GM23248 (cell line): ENCODE measurements around the gene BCL2L12. TPM values are rescaled to one million over a fixed set of nuclear protein-coding genes. Genes with fewer than 3 reads are reported as not detected.

ENCODE experiments used
- DNase-seq: peaks from one replicate; pipeline ENCODE4 v3.0.0-alpha.2; 2015
- H2AFZ ChIP-seq: fragments of 200-600 bp; sonication (generic); 2 replicates; pipeline ENCODE4 v1.6.1; 2016; ENCODE audit warnings: antibody characterized with exemption
- H3F3A ChIP-seq: fragments of 200-600 bp; sonication (generic); 2 replicates; pipeline ENCODE4 v1.6.1; 2016; ENCODE audit warnings: mild to moderate bottlenecking, antibody characterized with exemption, mixed run types; ENCODE audit not compliant: insufficient read depth
- H3K27ac ChIP-seq: fragments of 200-600 bp; sonication (generic); 2 replicates; pipeline ENCODE4 v1.5.1; 2016; ENCODE audit warnings: mild to moderate bottlenecking
- H3K27me3 ChIP-seq: fragments of 200-600 bp; sonication (generic); replicated peaks from 2 replicates; pipeline ENCODE4 v1.6.1; 2016; ENCODE audit warnings: mild to moderate bottlenecking; ENCODE audit not compliant: insufficient read depth
- H3K36me3 ChIP-seq: fragments of 200-600 bp; sonication (generic); 2 replicates; pipeline ENCODE4 v1.6.1; 2016; ENCODE audit warnings: low read depth, mild to moderate bottlenecking
- H3K4me1 ChIP-seq: fragments of 200-600 bp; sonication (generic); 2 replicates; pipeline ENCODE4 v1.6.1; 2016; ENCODE audit warnings: mild to moderate bottlenecking; ENCODE audit not compliant: insufficient read depth
- H3K4me2 ChIP-seq: fragments of 200-600 bp; sonication (generic); one replicate; pipeline ENCODE4 v1.6.1; 2016; ENCODE audit warnings: mild to moderate bottlenecking; ENCODE audit not compliant: unreplicated experiment
- H3K4me3 ChIP-seq: fragments of 200-600 bp; sonication (generic); 2 replicates; pipeline ENCODE4 v1.5.1; 2016; ENCODE audit warnings: mild to moderate bottlenecking
- H3K79me2 ChIP-seq: fragments of 200-600 bp; sonication (generic); 2 replicates; pipeline ENCODE4 v1.6.1; 2016; ENCODE audit warnings: mild to moderate bottlenecking; ENCODE audit not compliant: insufficient read depth
- H3K9ac ChIP-seq: fragments of 200-600 bp; sonication (generic); 2 replicates; pipeline ENCODE4 v1.6.1; 2016; ENCODE audit warnings: mild to moderate bottlenecking
- H3K9me2 ChIP-seq: fragments of 200-600 bp; sonication (generic); 2 replicates; pipeline ENCODE4 v1.6.1; 2016; ENCODE audit warnings: mixed run types, mild to moderate bottlenecking, moderate library complexity; ENCODE audit not compliant: insufficient read depth
- H3K9me3 ChIP-seq: fragments of 200-600 bp; sonication (generic); one replicate; pipeline ENCODE4 v1.6.1; 2017; ENCODE audit warnings: low read depth
- H4K20me1 ChIP-seq: fragments of 200-600 bp; sonication (generic); 2 replicates; pipeline ENCODE4 v1.6.0; 2016; ENCODE audit not compliant: insufficient read depth
- EZH2 ChIP-seq: fragments of 200-600 bp; sonication (generic); IDR thresholded peaks from 2 replicates; pipeline ENCODE4 v1.6.1; 2018; ENCODE audit warnings: antibody characterized with exemption, mild to moderate bottlenecking; ENCODE audit not compliant: insufficient read depth, poor library complexity, severe bottlenecking
- EZH2phosphoT487 ChIP-seq: fragments of 200-600 bp; sonication (generic); IDR thresholded peaks from 2 replicates; pipeline ENCODE4 v1.6.1; 2018; ENCODE audit warnings: antibody characterized with exemption, moderate library complexity, mild to moderate bottlenecking, low read depth; ENCODE audit not compliant: insufficient read depth
- WGBS, 2 experiments: methylation state at CpG; one replicate each; pipeline ENCODE4 v1.1.6; 2015 to 2017; ENCODE audit warnings: low lambda C conversion rate in 2 of 2, low coverage in 1 of 2; ENCODE audit errors: missing lambda C conversion rate in 2 of 2; 5-methylcytosine and 5-hydroxymethylcytosine counted together
- in situ Hi-C: fragments of 300-500 bp; cut with MboI; formaldehyde crosslinking; loops from 2 replicates; pipeline ENCODE4 v1.15.0; 2020
- polyA plus RNA-seq: library from polyadenylated mRNA; unstranded; fragments of >200 nt; fragmentation: Nextera tagmentation; extraction: Ambion mirVana; gene quantifications from 2 replicates; pipeline ENCODE4 v1.2.1, GENCODE V29; 2016
- total RNA-seq: library from RNA; depleted of rRNA; stranded (reverse); fragments of >200 nt; shearing (Covaris generic); gene quantifications from 2 replicates; pipeline ENCODE4 v1.2.3, GENCODE V29; 2014

The BCL2L12 gene
- total and polyA plus RNA-seq, 2 experiments from 2014 or later: 9.5 to 16.6 TPM

- H2AFZ ChIP-seq: no peak overlapping the region
- in situ Hi-C loops: no loop called here
- H3K27ac ChIP-seq: no peak overlapping the region
- H3K4me1 ChIP-seq: no peaks in the 10 kb centered on the region
- peaks cover 5% of the 10 kb centered on the region; the same call in 1 of the 2 replicates for H3F3A ChIP-seq
- H4K20me1 ChIP-seq: no peaks in the 10 kb centered on the region
- no peaks in the 10 kb centered on the region for H3K9me2 ChIP-seq
- H3K36me3 ChIP-seq: peaks cover 5% of the 10 kb centered on the region; the same call in 1 of the 2 replicates
- no peak for TF ChIP-seq EZH2phosphoT487
- TF ChIP-seq EZH2: no peak
- H3K4me3 ChIP-seq: no peak overlapping the region
- no peak overlapping the region for H3K4me2 ChIP-seq
- H3K9me3 ChIP-seq: no peaks in the 10 kb centered on the region
- WGBS, 2 experiments: 84 to 91% methylated on average over 23 of the region's 23 CpGs
- no peaks in the 10 kb centered on the region for H3K27me3 ChIP-seq
- H3K9ac ChIP-seq: no peak overlapping the region
- DNase-seq: no peak
- H3K79me2 ChIP-seq: peaks cover 16% of the 10 kb centered on the region; the same call in 1 of the 2 replicates
These were observed 9.9 kb upstream of the BCL2L12 start for GRCh38 chr19:49655570-49656455.

- Histone ChIP-seq H3F3A (peaks cover 10% of the 10 kb centered on the region), H3K4me2 (no peak overlapping the region), H3K4me3 (no peak overlapping the region), H2AFZ (no peak overlapping the region), H3K36me3 (peaks cover 5% of the 10 kb centered on the region; the same call in 1 of the 2 replicates), H3K9ac (no peak overlapping the region), H3K27me3 (no peaks in the 10 kb centered on the region), H3K9me3 (no peaks in the 10 kb centered on the region), H4K20me1 (no peaks in the 10 kb centered on the region), H3K9me2 (no peaks in the 10 kb centered on the region), H3K79me2 (peaks cover 16% of the 10 kb centered on the region; the same call in 1 of the 2 replicates), H3K4me1 (no peaks in the 10 kb centered on the region), H3K27ac (no peak overlapping the region)
- WGBS, 2 experiments: 90 to 92% methylated on average over 17 of the region's 17 CpGs
- in situ Hi-C loops: no loop called here
- no peak for TF ChIP-seq EZH2phosphoT487
- DNase-seq: no peak
These were observed 9.2 kb upstream of the BCL2L12 start for GRCh38 chr19:49656456-49657109.

GRCh38 chr19:49657493-49658138 is 8.1 kb upstream of the BCL2L12 start:
- no peaks in the 10 kb centered on the region for H3K4me1 ChIP-seq
- H3K36me3 ChIP-seq: peaks cover 5% of the 10 kb centered on the region; the same call in 1 of the 2 replicates
- WGBS, 2 experiments: 86 to 87% methylated on average over 22 of the region's 22 CpGs
- no peak overlapping the region for H3K4me2 ChIP-seq
- TF ChIP-seq EZH2 (no peak), EZH2phosphoT487 (no peak)
- no peaks in the 10 kb centered on the region for H3K27me3 ChIP-seq
- H3F3A ChIP-seq: peaks cover 11% of the 10 kb centered on the region
- H4K20me1 ChIP-seq: no peaks in the 10 kb centered on the region
- H3K4me3 ChIP-seq: no peak overlapping the region
- in situ Hi-C loops: no loop called here
- no peaks in the 10 kb centered on the region for H3K9me3 ChIP-seq
- H3K27ac ChIP-seq: no peak overlapping the region
- no peak overlapping the region for H2AFZ ChIP-seq
- H3K9ac ChIP-seq: no peak overlapping the region
- no peaks in the 10 kb centered on the region for H3K9me2 ChIP-seq
- no peak for DNase-seq
- H3K79me2 ChIP-seq: peaks cover 18% of the 10 kb centered on the region; the same call in 1 of the 2 replicates

- peaks cover 5% of the 10 kb centered on the region; the same call in 1 of the 2 replicates for H3K36me3 ChIP-seq
- no peak overlapping the region for H3K4me3 ChIP-seq
- no peak overlapping the region for H3K4me2 ChIP-seq
- H3K9ac ChIP-seq: no peak overlapping the region
- no peak for TF ChIP-seq EZH2phosphoT487
- TF ChIP-seq EZH2: no peak
- no peaks in the 10 kb centered on the region for H3K27me3 ChIP-seq
- no peaks in the 10 kb centered on the region for H3K4me1 ChIP-seq
- H3F3A ChIP-seq: peaks cover 11% of the 10 kb centered on the region
- no peak for DNase-seq
- 84 to 96% methylated on average over 3 to 11 of the region's 15 CpGs for WGBS, 2 experiments
- no peak overlapping the region for H3K27ac ChIP-seq
- no peaks in the 10 kb centered on the region for H3K9me2 ChIP-seq
- no peak overlapping the region for H2AFZ ChIP-seq
- H3K9me3 ChIP-seq: no peaks in the 10 kb centered on the region
- in situ Hi-C loops: no loop called here
- H4K20me1 ChIP-seq: no peaks in the 10 kb centered on the region
- peaks cover 23% of the 10 kb centered on the region for H3K79me2 ChIP-seq
These were observed 7.6 kb upstream of the BCL2L12 start for GRCh38 chr19:49658139-49658517.
